HG02642 (cell line): ENCODE results near the gene PARVA.

ENCODE experiments used
- ATAC-seq: cut with Tn5 transposase; IDR thresholded peaks from one replicate; pipeline ENCODE4 v1.9.1; 2021; ENCODE audit warnings: mild to moderate bottlenecking; ENCODE audit not compliant: unreplicated experiment, poor library complexity

PARVA gene

DNA sequence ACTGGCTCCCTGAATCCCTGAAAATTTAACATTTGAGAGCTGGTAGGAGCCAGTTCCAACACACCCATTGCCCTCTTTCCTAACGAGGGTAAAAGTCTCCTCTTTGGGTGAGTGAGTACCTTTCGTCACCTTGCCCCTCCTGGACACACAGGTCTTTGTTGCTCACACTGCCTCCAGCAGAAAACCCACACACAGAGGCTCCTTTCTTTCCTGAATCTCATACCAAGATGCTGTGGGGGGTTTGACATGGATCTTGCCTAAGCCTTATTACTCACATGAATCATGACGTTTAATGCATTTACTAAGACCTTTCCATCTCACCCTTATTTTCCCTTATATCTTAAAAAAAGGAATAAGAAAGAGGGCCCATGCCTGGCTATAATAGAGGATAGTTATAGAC, 53.0 kb downstream of the PARVA start:
- no peak for ATAC-seq

GRCh38 chr11:12430954-12431595, 53.7 kb downstream of the PARVA start:
- ATAC-seq, result no peak

DNA sequence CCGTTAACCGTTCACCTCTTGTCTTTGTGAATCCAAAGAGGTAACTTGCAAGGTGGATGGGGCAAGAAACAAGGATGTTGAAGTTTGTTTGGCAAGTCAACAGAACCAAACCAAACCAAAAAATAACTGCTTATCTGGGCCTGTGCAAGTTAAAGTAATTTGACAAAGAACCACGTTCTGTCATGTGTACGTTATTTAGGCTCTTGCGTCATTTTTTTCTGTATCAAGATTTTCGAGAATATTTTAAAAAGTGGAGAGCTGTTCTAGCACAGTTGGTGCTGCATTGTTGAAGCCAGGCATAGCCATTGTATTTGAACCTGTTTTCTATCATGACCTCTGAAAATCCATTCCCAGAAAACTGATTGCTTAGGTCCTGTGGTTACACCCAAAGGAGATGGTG, 55.1 kb downstream of the PARVA start:
- no peak for ATAC-seq

- ATAC-seq, result no peak
Measured at GRCh38 chr11:12433121-12433520, 55.8 kb downstream of the PARVA start.

DNA sequence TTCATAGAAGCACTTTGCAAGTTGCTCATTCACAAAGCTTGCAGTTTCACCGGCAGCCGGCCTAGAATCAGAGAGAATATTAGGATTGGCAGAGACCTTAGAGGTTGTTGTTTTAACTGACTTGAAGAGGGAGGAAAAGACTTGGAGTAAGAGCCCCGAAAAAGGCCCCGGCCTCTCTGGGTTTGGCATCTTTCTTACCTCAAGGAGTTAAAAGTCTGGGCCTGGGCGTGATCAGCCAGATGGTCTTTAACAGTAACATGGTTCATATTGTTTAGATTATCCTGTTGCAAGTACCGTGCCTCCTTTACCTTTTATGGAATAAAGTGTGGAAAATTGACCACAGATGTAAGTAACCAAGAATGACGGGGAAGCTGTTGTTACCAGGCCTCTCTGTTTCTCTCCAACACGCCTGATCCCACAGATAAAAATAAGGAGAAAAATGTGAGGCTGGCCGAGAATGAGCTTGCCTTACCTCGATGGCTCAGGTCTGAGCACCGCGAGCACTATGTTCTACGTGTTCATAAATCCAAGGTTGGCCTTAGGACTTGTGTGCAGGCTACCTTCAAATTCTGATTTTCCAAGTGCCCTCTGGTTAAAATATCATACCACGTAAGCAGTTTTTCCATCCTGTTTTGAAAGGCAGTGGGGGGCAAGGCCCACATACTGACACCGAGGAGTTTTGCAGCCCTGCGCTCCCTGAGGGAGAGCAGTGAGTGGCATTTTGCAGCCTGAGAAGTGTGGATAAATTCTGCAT, 56.4 kb downstream of the PARVA start:
- ATAC-seq, result no peak

- no peak for ATAC-seq
Measured at GRCh38 chr11:12434325-12434654, 56.9 kb downstream of the PARVA start.

DNA sequence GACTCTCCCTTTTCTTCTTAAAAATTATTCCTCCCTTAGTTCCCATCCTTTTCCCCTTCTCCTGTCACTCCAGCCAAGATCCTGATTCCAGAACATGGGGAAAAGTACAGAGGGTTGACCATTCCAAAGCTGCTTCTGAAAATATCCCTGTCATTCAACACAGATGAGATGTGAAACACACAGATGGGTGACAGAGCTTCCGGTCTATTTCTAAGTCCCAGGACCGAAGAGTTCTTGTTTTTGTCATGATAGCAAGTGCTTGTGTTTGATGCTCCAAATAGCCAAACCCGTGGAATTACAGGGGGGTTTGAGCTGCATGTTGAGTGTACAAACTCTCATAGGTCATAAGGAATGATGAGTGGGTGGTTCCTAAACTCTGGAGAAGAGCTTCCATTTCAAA, 57.9 kb downstream of the PARVA start:
- no peak for ATAC-seq

- no peak for ATAC-seq
Measured at GRCh38 chr11:12436266-12436665, 58.9 kb downstream of the PARVA start.

- no peak for ATAC-seq
Measured at GRCh38 chr11:12438291-12438690, 60.9 kb downstream of the PARVA start.

DNA sequence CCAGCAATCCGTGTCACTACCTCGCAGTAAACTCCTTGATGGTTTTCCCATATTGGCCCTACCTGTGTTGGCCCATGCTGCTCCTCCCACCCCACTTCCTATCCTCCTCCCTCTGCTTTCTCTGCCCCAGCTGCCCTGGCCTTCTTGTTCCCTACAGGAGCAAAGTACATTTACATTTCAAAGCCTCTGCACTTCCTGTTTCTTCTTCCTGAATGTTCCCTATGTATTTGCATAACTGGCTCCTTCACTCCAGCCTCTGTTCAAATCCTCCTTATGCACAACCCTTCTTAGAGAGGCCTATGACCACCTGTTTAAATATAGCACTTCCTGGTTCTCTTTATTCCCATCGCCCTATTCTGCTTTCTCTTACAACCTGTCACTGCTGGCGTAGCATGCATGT, 62.2 kb downstream of the PARVA start:
- no peak for ATAC-seq

DNA sequence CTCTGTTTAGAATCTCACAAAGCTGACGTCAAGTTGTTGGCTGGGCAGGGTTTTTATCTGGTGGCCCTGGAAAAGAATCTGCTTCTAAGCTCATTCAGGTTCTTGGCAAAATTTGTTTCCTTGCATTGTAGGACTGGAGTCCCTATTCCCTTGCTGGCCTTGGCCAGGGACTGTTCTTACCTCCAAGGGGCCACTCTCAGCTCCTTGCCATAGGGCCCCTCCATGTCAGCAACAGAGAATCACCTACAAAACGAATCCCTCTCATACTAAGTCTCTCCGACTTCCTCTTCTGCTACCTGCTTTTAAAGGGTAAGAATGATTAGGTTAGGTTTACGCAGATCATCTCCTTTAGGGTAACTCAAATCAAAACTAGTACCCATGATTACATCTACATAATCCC, 63.2 kb downstream of the PARVA start:
- no peak for ATAC-seq

GRCh38 chr11:12441231-12441861, 64.0 kb downstream of the PARVA start:
- ATAC-seq, result no peak

DNA sequence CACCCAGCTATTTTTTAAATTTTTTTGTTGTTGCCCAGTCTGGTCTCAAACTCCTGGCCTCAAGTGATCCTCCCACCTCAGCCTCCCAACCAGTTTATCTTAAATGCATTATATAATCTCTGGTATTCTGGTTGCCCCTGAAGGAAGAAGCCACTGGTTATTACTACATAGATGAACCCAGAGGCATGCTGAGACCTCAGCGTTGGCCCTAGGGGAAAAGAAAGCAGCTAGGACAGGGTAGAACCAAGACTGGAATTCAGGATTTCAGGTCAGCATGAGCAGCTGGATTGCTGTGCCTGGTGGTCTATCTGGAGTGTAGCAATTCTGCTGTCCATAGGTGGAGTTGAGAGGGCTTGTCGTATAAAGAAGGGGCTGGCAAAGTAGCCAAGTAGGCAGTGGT, 67.2 kb downstream of the PARVA start:
- ATAC-seq, result no peak

DNA sequence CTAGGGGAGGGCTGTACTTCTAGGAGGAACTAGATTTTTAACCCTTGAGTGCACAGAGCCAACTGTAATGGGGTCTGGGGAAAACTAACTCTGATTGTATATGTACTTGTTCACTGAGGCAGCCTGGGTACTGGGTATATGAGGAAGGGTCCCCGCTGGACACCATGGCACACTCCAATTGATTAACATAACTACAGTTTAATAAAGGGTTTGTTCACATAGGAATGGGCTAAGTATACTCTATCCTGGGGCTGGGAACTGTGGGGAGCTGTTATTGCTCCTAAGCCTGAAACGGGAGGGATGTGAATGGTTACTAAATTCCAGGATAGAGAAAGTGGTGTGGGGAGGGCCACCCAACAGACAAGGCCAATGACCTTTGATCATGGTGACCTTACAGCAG, 67.6 kb downstream of the PARVA start:
- no peak for ATAC-seq

DNA sequence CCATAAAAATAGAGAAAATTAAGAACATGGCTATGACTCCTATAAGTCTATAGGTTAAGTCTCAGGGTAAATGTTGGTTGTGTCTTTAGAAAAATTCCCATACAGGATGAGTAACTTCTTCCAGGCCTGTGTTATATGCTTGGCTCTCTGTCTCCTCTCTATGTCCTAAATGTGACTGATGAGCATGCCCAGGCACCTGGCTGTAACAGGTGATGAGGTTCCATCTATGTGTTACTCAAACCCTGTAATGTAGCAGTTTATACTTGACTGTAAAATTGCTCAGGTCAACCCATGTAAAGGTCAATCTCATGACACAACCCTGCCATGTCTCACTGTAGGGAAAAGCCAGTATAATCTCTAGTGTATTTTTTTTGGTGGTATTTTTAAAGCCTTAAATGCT, 69.5 kb downstream of the PARVA start:
- ATAC-seq, result no peak

- ATAC-seq, result no peak
Measured at GRCh38 chr11:12448131-12448939, 71.0 kb downstream of the PARVA start.

DNA sequence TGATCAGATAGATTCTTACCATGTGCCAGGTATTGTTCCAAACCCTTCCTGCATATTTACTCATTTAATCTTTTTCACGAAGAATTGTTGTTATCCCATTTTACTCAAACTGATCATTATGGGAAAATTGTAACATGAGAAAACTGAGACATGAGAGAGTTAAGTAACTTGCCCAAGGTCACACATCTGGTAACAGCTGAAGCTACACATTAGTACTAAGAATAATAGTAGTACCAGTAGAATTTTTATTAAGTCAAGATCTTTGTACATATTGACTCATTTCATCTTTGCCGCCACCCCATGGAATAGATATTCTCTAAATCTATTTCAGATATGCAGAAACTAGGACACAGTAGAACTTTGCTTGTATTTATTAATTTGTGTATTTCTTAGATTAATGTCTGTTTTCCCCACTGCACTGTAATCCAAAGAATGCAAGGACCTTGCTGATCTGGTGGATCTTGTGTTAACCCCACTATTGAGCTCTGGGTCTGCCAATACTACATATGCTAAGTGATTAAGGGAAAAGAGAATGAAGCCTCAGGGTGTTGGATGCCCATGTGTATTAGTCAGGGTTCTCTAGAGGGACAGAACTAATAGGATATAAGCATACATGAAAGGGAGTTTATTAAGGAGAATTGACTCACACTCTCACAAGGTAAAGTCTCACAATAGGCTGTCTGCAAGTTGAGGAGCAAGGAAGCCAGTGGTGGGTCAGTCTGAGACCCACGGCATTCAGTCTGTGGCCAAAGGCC, 72.8 kb downstream of the PARVA start:
- ATAC-seq, result no peak

DNA sequence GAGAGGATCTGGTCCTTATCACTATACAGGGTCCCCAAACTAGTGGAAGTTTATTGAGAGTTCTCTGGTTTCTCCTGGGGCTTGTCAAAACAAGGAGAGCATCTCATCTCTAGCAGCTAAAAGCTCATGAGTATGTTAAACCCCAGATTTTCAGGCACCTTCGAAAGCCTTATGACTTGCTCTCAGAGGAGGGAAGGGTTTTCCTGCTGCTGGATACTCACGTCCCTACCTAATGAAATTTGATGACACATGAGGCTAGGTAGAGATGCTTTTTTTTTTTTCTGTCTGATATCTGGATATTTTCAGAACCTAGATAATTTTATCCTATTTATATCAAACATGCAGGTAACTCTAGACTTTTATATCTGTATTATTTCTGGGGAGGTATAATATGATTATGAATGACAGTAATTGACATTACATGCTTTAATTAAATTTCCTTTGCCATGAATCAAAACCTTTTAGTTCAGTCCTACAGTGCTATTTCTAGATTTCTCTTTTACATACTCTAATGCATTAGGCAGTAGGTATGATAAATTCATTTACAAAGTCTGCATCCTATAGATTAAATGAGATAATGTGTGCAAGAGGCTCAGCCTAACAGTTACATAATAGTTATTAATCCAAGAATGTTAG, 73.9 kb downstream of the PARVA start:
- ATAC-seq, result no peak

GRCh38 chr11:12453243-12453642, 75.9 kb downstream of the PARVA start:
- ATAC-seq, result no peak

- ATAC-seq, result no peak
Measured at GRCh38 chr11:12454782-12455181, 77.4 kb downstream of the PARVA start.
